Muscle of back (tissue), 13 donors: ENCODE measurements around the gene ALOX12B. TPM values are rescaled to one million over a fixed set of nuclear protein-coding genes. Genes with fewer than 3 reads are reported as not detected.

ENCODE experiments used
- DNase-seq, 3 donors: peaks; one replicate each; pipeline versions ENCODE4 v3.0.0 to v3.0.0-alpha.2; 2013
- long read RNA-seq, 9 donors: transcript quantifications; one replicate each; lab custom pipeline, GENCODE V29; 2026
- polyA plus RNA-seq, 10 donors: library from polyadenylated mRNA; unstranded; fragments of 120-200 nt; gene quantifications; one replicate each; pipeline ENCODE4 v1.2.1, GENCODE V29; 2013; ENCODE audit not compliant: insufficient read length in 10 of 10

Gene ALOX12B
- polyA plus RNA-seq = under 1 TPM in 1 of 10 donors, not detected in 9; 0.38 TPM
- long read RNA-seq, donor 1 = 0 reads
- long read RNA-seq, donor 2 = 0 reads
- long read RNA-seq, donor 3 = 0 reads
- long read RNA-seq, donor 4 = 0 reads
- long read RNA-seq, donor 5 = 0 reads
- long read RNA-seq, donor 6 = 0 reads
- long read RNA-seq, donor 7 = 0 reads
- long read RNA-seq, donor 8 = 0 reads
- long read RNA-seq, donor 9 = 0 reads

GRCh38 chr17:8087075-8087951 lies at the start of gene ALOX12B:
ALOX12B (minus strand) TSS chr17:8087716; CDS start chr17:8087442, 274 bp downstream.
- DNase-seq = no peak

- no peak for DNase-seq
Observed at GRCh38 chr17:8133941-8134340, 46.4 kb upstream of the ALOX12B start.

GRCh38 chr17:8133399-8133798 lies 45.9 kb upstream of the ALOX12B start:
- no peak for DNase-seq

GRCh38 chr17:8131844-8132441 lies 44.4 kb upstream of the ALOX12B start:
- no peak for DNase-seq

GRCh38 chr17:8128125-8128784 lies 40.7 kb upstream of the ALOX12B start:
- DNase-seq = no peak

GRCh38 chr17:8126491-8127066 lies 39.1 kb upstream of the ALOX12B start:
- peak in 2 of 3 donors; percentile 48 to 86 for DNase-seq

- peak in 1 of 3 donors; percentile 77 for DNase-seq
Observed at GRCh38 chr17:8125947-8126490, 38.5 kb upstream of the ALOX12B start.

- peak; percentile 82 to 91 (median 88) for DNase-seq
Observed at GRCh38 chr17:8125154-8125946, 37.8 kb upstream of the ALOX12B start.

GRCh38 chr17:8124350-8125153 lies 37.0 kb upstream of the ALOX12B start:
- DNase-seq = peak in 1 of 3 donors; percentile 66

GRCh38 chr17:8123695-8124349 lies 36.3 kb upstream of the ALOX12B start, which contains the start of gene HES7:
HES7 (minus strand) TSS chr17:8124106; CDS start chr17:8124084, 22 bp downstream.
- DNase-seq = no peak

- peak in 1 of 3 donors; percentile 72 for DNase-seq
Observed at GRCh38 chr17:8122924-8123694, 35.6 kb upstream of the ALOX12B start.

GRCh38 chr17:8122422-8122923 lies 35.0 kb upstream of the ALOX12B start:
- DNase-seq = peak in 1 of 3 donors; percentile 53

GRCh38 chr17:8121681-8122421 lies 34.3 kb upstream of the ALOX12B start:
- DNase-seq = peak in 2 of 3 donors; percentile 63 to 84

GRCh38 chr17:8121407-8121680 lies 33.8 kb upstream of the ALOX12B start:
- DNase-seq = peak in 1 of 3 donors; percentile 6

GRCh38 chr17:8120520-8121406 lies 33.2 kb upstream of the ALOX12B start:
- DNase-seq = peak in 2 of 3 donors; percentile 49 to 67
